Pancreas (tissue), 10 donors: ENCODE data around the gene DDX10. TPM values are rescaled to one million over a fixed set of nuclear protein-coding genes. Genes with fewer than 3 reads are reported as not detected.
A peak's percentile ranks its signal among the peaks of the same experiment; 100 is the strongest.

Source experiments
- ATAC-seq, 4 donors: fragments of 200-7000 bp; cut with Tn5 transposase; one replicate each; pipeline versions ENCODE4 v1.8.0 to v1.9.1; 2020; ENCODE audit warnings: mild to moderate bottlenecking in 4 of 4, moderate library complexity in 4 of 4
- DNase-seq, 6 donors: peaks; one replicate each; pipeline ENCODE4 v3.0.0-alpha.2; 2020
- FAIRE-seq: peaks from 2 replicates; lab custom pipeline; 2012; peaks lifted over from hg19 to GRCh38; lab: Jason Lieb, UNC
- H3K27ac ChIP-seq, 4 donors: fragments of 200-600 bp; sonication (generic); 1 replicate in 3 of 4; 2 replicates in 1 of 4; pipeline versions ENCODE4 v1.5.0 to v1.8.0; 2020
- H3K27me3 ChIP-seq, 4 donors: fragments of 200-600 bp; one replicate each; pipeline ENCODE4 v1.8.0; 2021
- H3K36me3 ChIP-seq, 3 donors: fragments of 200-600 bp; sonication (generic) in 1 of 3; one replicate each; pipeline versions ENCODE4 v1.5.0 to v1.8.0; 2020 to 2021
- H3K4me1 ChIP-seq, 3 donors: fragments of 200-600 bp; one replicate each; pipeline ENCODE4 v1.8.0; 2021
- H3K4me3 ChIP-seq, 4 donors: fragments of 200-600 bp; sonication (generic) in 2 of 4; one replicate each; pipeline versions ENCODE4 v1.5.0 to v1.8.0; 2020 to 2021
- H3K9me3 ChIP-seq, 4 donors: fragments of 200-600 bp; one replicate each; pipeline ENCODE4 v1.8.0; 2021
- CTCF ChIP-seq, 4 donors: fragments of 200-600 bp; sonication (generic) in 3 of 4; IDR thresholded peaks; one replicate each; pipeline versions ENCODE4 v1.5.0 to v1.8.0; 2021; ENCODE audit warnings: antibody characterized with exemption in 4 of 4
- WGBS, 2 donors: extraction: QIAGEN DNeasy Blood & Tissue Kit; methylation state at CpG; one replicate each; pipeline ENCODE4 v1.1.7; 2013; 5-methylcytosine and 5-hydroxymethylcytosine counted together
- intact Hi-C, 3 donors: fragments of 100-400 bp; cut with DNase I; formaldehyde crosslinking; loops; one replicate each; pipeline versions ENCODE4 v1.11.1 to v1.14.2; 2022
- polyA plus RNA-seq, 2 donors: library from polyadenylated mRNA; stranded (reverse); fragments of 200-250 nt; gene quantifications; one replicate each; pipeline ENCODE4 v1.2.3, GENCODE V29; 2013
- total RNA-seq, 6 donors: library from RNA; stranded (reverse); fragmentation: NEBNext Ultra II Directional in 4 of 6; extraction: Animal tissue kit (Norgen Biotek cat#: 25700) in 4 of 6; gene quantifications; one replicate each; pipeline versions ENCODE4 v1.2.1 to v1.2.4, GENCODE V29; 2021 to 2023
- donor health status: healthy with polysubstance abuse.
- donor health status: DM: no; HTN: no; CAD: no; lungs with moderate emphysema.
- donor health status: DM: no; HTN: no; CAD: no.
- donor health status: control.
- donor health status: control.
- donor health status: Bipolar disorder and iron deficiency.
- donor health status: DM: yes; HTN: yes; CAD: no.
- donor health status: DM: no; HTN: no; CAD: no.
- donor health status: DM: no; HTN: no; CAD: no.
- donor health status: DM: yes; HTN: yes; CAD: no.

The DDX10 gene
- total and polyA plus RNA-seq, 8 donors = 10.9 to 18.4 (median 16.5) TPM

GRCh38 chr11:108926841-108927577, 262.1 kb downstream of the DDX10 start:
- no peaks in the 10 kb centered on the region for H3K9me3 ChIP-seq
- no peak for TF ChIP-seq CTCF (IDR thresholded peaks at IDR 0.05)
- H3K36me3 ChIP-seq = no peaks in the 10 kb centered on the region
- no peak overlapping the region for H3K27ac ChIP-seq
- intact Hi-C loops = no loop called here
- no peaks in the 10 kb centered on the region for H3K27me3 ChIP-seq
- DNase-seq = no peak
- FAIRE-seq = no peak
- no peaks in the 10 kb centered on the region for H3K4me1 ChIP-seq
- no peak for ATAC-seq
- WGBS, 2 donors = 94 to 96% methylated on average over 3 of the region's 3 CpGs
- H3K4me3 ChIP-seq = no peak overlapping the region

GRCh38 chr11:108927791-108928545, 263.1 kb downstream of the DDX10 start:
- no peak for DNase-seq
- no peak for FAIRE-seq
- Histone ChIP-seq H3K27me3 (no peaks in the 10 kb centered on the region), H3K4me3 (no peak overlapping the region), H3K36me3 (no peaks in the 10 kb centered on the region), H3K27ac (no peak overlapping the region), H3K4me1 (no peaks in the 10 kb centered on the region), H3K9me3 (no peaks in the 10 kb centered on the region)
- no peak for TF ChIP-seq CTCF (IDR thresholded peaks at IDR 0.05)
- peak in 2 of 4 donors; percentile 25 to 56 for ATAC-seq
- intact Hi-C loops = no loop called here
- WGBS, 2 donors = 89 to 93% methylated on average over 7 of the region's 7 CpGs

- no peak overlapping the region for H3K27ac ChIP-seq
- 93 to 98% methylated on average over 1 of the region's 1 CpG for WGBS, 2 donors
- H3K4me1 ChIP-seq = no peaks in the 10 kb centered on the region
- no peaks in the 10 kb centered on the region for H3K27me3 ChIP-seq
- DNase-seq (no peak), ATAC-seq (peak in 1 of 4 donors; percentile 30), FAIRE-seq (no peak)
- no peak for TF ChIP-seq CTCF (IDR thresholded peaks at IDR 0.05)
- no peak overlapping the region for H3K4me3 ChIP-seq
- intact Hi-C loops = no loop called here
- no peaks in the 10 kb centered on the region for H3K9me3 ChIP-seq
- H3K36me3 ChIP-seq = no peaks in the 10 kb centered on the region
Measured at GRCh38 chr11:108929241-108929640, 264.4 kb downstream of the DDX10 start.

GRCh38 chr11:108931168-108931567, 266.3 kb downstream of the DDX10 start:
- no peak for TF ChIP-seq CTCF (IDR thresholded peaks at IDR 0.05)
- Histone ChIP-seq H3K4me1 (no peaks in the 10 kb centered on the region), H3K4me3 (no peak overlapping the region), H3K9me3 (no peaks in the 10 kb centered on the region), H3K36me3 (no peaks in the 10 kb centered on the region), H3K27me3 (no peaks in the 10 kb centered on the region), H3K27ac (no peak overlapping the region)
- FAIRE-seq (no peak), DNase-seq (no peak), ATAC-seq (no peak)
- WGBS, 2 donors = 72 to 73% methylated on average over 2 of the region's 2 CpGs
- intact Hi-C loops = no loop called here

- ATAC-seq (no peak), DNase-seq (no peak), FAIRE-seq (no peak)
- no peak overlapping the region for H3K27ac ChIP-seq
- WGBS, 2 donors = 85 to 87% methylated on average over 2 of the region's 2 CpGs
- no peaks in the 10 kb centered on the region for H3K9me3 ChIP-seq
- H3K4me3 ChIP-seq = no peak overlapping the region
- TF ChIP-seq CTCF (IDR thresholded peaks at IDR 0.05) = no peak
- no peaks in the 10 kb centered on the region for H3K36me3 ChIP-seq
- intact Hi-C loops = no loop called here
- no peaks in the 10 kb centered on the region for H3K4me1 ChIP-seq
- no peaks in the 10 kb centered on the region for H3K27me3 ChIP-seq
Measured at GRCh38 chr11:108933630-108934029, 268.8 kb downstream of the DDX10 start.
